Mesangial cell (primary cell): ENCODE results near the gene PA2G4. TPM values are rescaled to one million over a fixed set of nuclear protein-coding genes. Genes with fewer than 3 reads are reported as not detected.

Experiments used
- total RNA-seq: library from RNA; depleted of rRNA; stranded (reverse); fragments of >200 nt; gene quantifications from 2 replicates; pipeline ENCODE4 v1.2.3, GENCODE V29; 2015

PA2G4 gene
- 87.1 and 204 TPM in 2 replicates for total RNA-seq

GRCh38 chr12:56104109-56104814 is at the start of gene PA2G4:
TSS of gene PA2G4 (plus strand) at chr12:56104559. CDS start at chr12:56104738, 179 bp downstream.

GRCh38 chr12:56079723-56080555 is 24.4 kb upstream of the PA2G4 start, which contains the start of gene ERBB3:
TSS of gene ERBB3 (plus strand) at chr12:56080165. CDS start at chr12:56080301, 136 bp downstream.

GRCh38 chr12:56116267-56117081 is 12.1 kb downstream of the PA2G4 start, which contains the start of gene RPL41:
TSS of gene RPL41 (plus strand) at chr12:56116633.

GRCh38 chr12:56117778-56118687 is 13.7 kb downstream of the PA2G4 start, which contains the start of gene ZC3H10:
TSS of gene ZC3H10 (plus strand) at chr12:56118266. CDS start at chr12:56120563, 2,297 bp downstream.

GRCh38 chr12:56127888-56128669 is 23.7 kb downstream of the PA2G4 start, which contains the start of gene ESYT1:
TSS of gene ESYT1 (plus strand) at chr12:56128267. CDS start at chr12:56128320, 53 bp downstream.

GRCh38 chr12:56152132-56152755 is 47.9 kb downstream of the PA2G4 start, which contains the start of gene MYL6B:
TSS of gene MYL6B (plus strand) at chr12:56152587. CDS start at chr12:56153919, 1,332 bp downstream.

GRCh38 chr12:56158029-56158925 is 53.9 kb downstream of the PA2G4 start, which contains the start of gene MYL6:
TSS of gene MYL6 (plus strand) at chr12:56158359. CDS start at chr12:56158402, 43 bp downstream.

Other genes starting within 250 kb of the PA2G4 start
- gene PYM1, start 176.7 kb upstream of the PA2G4 start, total RNA-seq, result 23.0 and 23.7 TPM in 2 replicates
- 31.6 and 34.2 TPM in 2 replicates for gene DGKA, start 173.4 kb upstream of the PA2G4 start, total RNA-seq
- 1.5 and 6.6 TPM in 2 replicates for gene PMEL, start 138.5 kb upstream of the PA2G4 start, total RNA-seq
- gene CDK2, start 137.7 kb upstream of the PA2G4 start, total RNA-seq, result 11.2 and 54.6 TPM in 2 replicates
- 44.3 and 67.1 TPM in 2 replicates for gene RAB5B, start 130.5 kb upstream of the PA2G4 start, total RNA-seq
- 14.5 and 18.4 TPM in 2 replicates for gene SUOX, start 107.3 kb upstream of the PA2G4 start, total RNA-seq
- gene IKZF4, start 83.5 kb upstream of the PA2G4 start, total RNA-seq, result 4.1 and 5.3 TPM in 2 replicates
- gene RPS26, start 62.6 kb upstream of the PA2G4 start, total RNA-seq, result 819 and 1,390 TPM in 2 replicates
- gene ERBB3, start 24.4 kb upstream of the PA2G4 start, total RNA-seq, result 2.3 and 5.6 TPM in 2 replicates
- 1,989 and 2,469 TPM in 2 replicates for gene RPL41, start 12.1 kb downstream of the PA2G4 start, total RNA-seq
- 2.3 and 3.0 TPM in 2 replicates for gene ZC3H10, start 13.7 kb downstream of the PA2G4 start, total RNA-seq
- gene ESYT1, start 23.7 kb downstream of the PA2G4 start, total RNA-seq, result 318 and 340 TPM in 2 replicates
- gene MYL6B, start 48.0 kb downstream of the PA2G4 start, total RNA-seq, result 91.1 and 109 TPM in 2 replicates
- 1,442 and 2,553 TPM in 2 replicates for gene MYL6, start 53.8 kb downstream of the PA2G4 start, total RNA-seq
- gene SMARCC2, start 84.9 kb downstream of the PA2G4 start, total RNA-seq, result 35.0 and 49.7 TPM in 2 replicates
- gene RNF41, start 117.4 kb downstream of the PA2G4 start, total RNA-seq, result 53.6 and 72.0 TPM in 2 replicates
- 30.0 and 48.1 TPM in 2 replicates for gene NABP2, start 119.8 kb downstream of the PA2G4 start, total RNA-seq
- gene SLC39A5, start 125.5 kb downstream of the PA2G4 start, total RNA-seq, result not detected in 2 replicates
- 42.3 and 54.6 TPM in 2 replicates for gene ANKRD52, start 153.8 kb downstream of the PA2G4 start, total RNA-seq
- gene COQ10A, start 162.4 kb downstream of the PA2G4 start, total RNA-seq, result 9.6 and 9.8 TPM in 2 replicates
- gene CS, start 195.8 kb downstream of the PA2G4 start, total RNA-seq, result 130 and 148 TPM in 2 replicates
- gene CNPY2, start 211.4 kb downstream of the PA2G4 start, total RNA-seq, result 75.3 and 76.6 TPM in 2 replicates
- 15.6 and 21.6 TPM in 2 replicates for gene PAN2, start 229.4 kb downstream of the PA2G4 start, total RNA-seq
- gene IL23A, start 234.3 kb downstream of the PA2G4 start, total RNA-seq, result 1.1 and 1.5 TPM in 2 replicates